Lung (tissue), 12 donors: ENCODE data around the gene THSD7A. TPM values are rescaled to one million over a fixed set of nuclear protein-coding genes. Genes with fewer than 3 reads are reported as not detected.

Experiments
- ATAC-seq: fragments of 200-7000 bp; cut with Tn5 transposase; one replicate; pipeline ENCODE4 v1.9.1; 2020; ENCODE audit warnings: moderate number of reproducible peaks; ENCODE audit not compliant: insufficient read depth, low FRiP score
- DNase-seq, 3 donors: peaks; one replicate each; pipeline ENCODE4 v3.0.0-alpha.2; 2013 to 2017
- H3K27ac ChIP-seq, 2 donors: one replicate each; pipeline ENCODE4 v1.5.1; 2013; ENCODE audit warnings: mild to moderate bottlenecking in 2 of 2, moderate library complexity in 2 of 2, control low read depth in 1 of 2, inconsistent platforms in 1 of 2, low read depth in 1 of 2, low read length in 1 of 2
- H3K27me3 ChIP-seq, 3 donors: one replicate each; pipeline ENCODE4 v1.5.1; 2013; ENCODE audit warnings: low read length in 2 of 3; ENCODE audit not compliant: control insufficient read depth in 3 of 3, insufficient read depth in 3 of 3
- H3K36me3 ChIP-seq, 4 donors: one replicate each; pipeline ENCODE4 v1.5.1; 2013; ENCODE audit warnings: low read length in 4 of 4, mild to moderate bottlenecking in 1 of 4, moderate library complexity in 1 of 4; ENCODE audit not compliant: control insufficient read depth in 4 of 4, insufficient read depth in 4 of 4
- H3K4me1 ChIP-seq, 5 donors: one replicate each; pipeline ENCODE4 v1.5.1; 2013; ENCODE audit warnings: low read length in 5 of 5, mild to moderate bottlenecking in 2 of 5, moderate library complexity in 1 of 5; ENCODE audit not compliant: control insufficient read depth in 5 of 5, insufficient read depth in 5 of 5
- H3K4me3 ChIP-seq: one replicate; pipeline ENCODE4 v1.5.1; 2013; ENCODE audit warnings: mild to moderate bottlenecking, control low read depth, moderate library complexity
- H3K9ac ChIP-seq, 2 donors: one replicate each; pipeline ENCODE4 v1.5.1; 2013; ENCODE audit warnings: low read length in 2 of 2, control low read depth in 1 of 2; ENCODE audit not compliant: insufficient read depth in 1 of 2
- H3K9me3 ChIP-seq, 4 donors: one replicate each; pipeline ENCODE4 v1.5.1; 2013; ENCODE audit warnings: low read length in 3 of 4, mild to moderate bottlenecking in 1 of 4, moderate library complexity in 1 of 4; ENCODE audit not compliant: control insufficient read depth in 4 of 4, insufficient read depth in 3 of 4
- CTCF ChIP-seq: IDR thresholded peaks from 2 replicates; pipeline ENCODE4 v1.5.1; 2012; ENCODE audit warnings: mild to moderate bottlenecking; ENCODE audit errors: control extremely low read depth, extremely low read depth
- WGBS, 2 donors: extraction: QIAGEN DNeasy Blood & Tissue Kit; methylation state at CpG; one replicate each; pipeline ENCODE4 v1.1.7; 2013; 5-methylcytosine and 5-hydroxymethylcytosine counted together
- polyA plus RNA-seq, 2 donors: library from polyadenylated mRNA; stranded (reverse); fragments of 200-250 nt; gene quantifications; one replicate each; pipeline ENCODE4 v1.2.1, GENCODE V29; 2013
- total RNA-seq, 2 donors: library from RNA; depleted of rRNA in 1 of 2; stranded (reverse); fragments of >200 nt in 1 of 2; gene quantifications; one replicate each; pipeline ENCODE4 v1.2.1, GENCODE V29; 2014 to 2021
- donor health status: control.
- donor health status: control.
- donor health status: Bipolar disorder and iron deficiency.
- donor health status: healthy.
- donor health status: DM: yes; HTN: yes; CAD: no.

THSD7A gene
- total and polyA plus RNA-seq, 4 donors: 0.53 to 12.1 (median 4.5) TPM

GRCh38 chr7:11480143-11480542 lies 351.9 kb downstream of the THSD7A start:
- no peaks in the 10 kb centered on the region for H3K27me3 ChIP-seq
- no peak overlapping the region for H3K27ac ChIP-seq
- H3K36me3 ChIP-seq: peaks cover 0 to 6% (median 1%) of the 10 kb centered on the region in 4 donors
- ATAC-seq (no peak), DNase-seq (no peak)
- no peak for TF ChIP-seq CTCF
- H3K9me3 ChIP-seq: peaks cover 0 to 2% (median 0%) of the 10 kb centered on the region in 4 donors
- H3K4me3 ChIP-seq: no peak overlapping the region
- H3K9ac ChIP-seq: no peak overlapping the region
- 69 to 73% methylated on average over 3 of the region's 3 CpGs for WGBS, 2 donors
- H3K4me1 ChIP-seq: peaks cover 0 to 1% (median 0%) of the 10 kb centered on the region in 5 donors

- Histone ChIP-seq H3K4me1 (peaks cover 0 to 2% (median 0%) of the 10 kb centered on the region in 5 donors), H3K27ac (no peak overlapping the region), H3K27me3 (no peaks in the 10 kb centered on the region), H3K4me3 (no peak overlapping the region), H3K36me3 (peaks cover 0 to 7% (median 3%) of the 10 kb centered on the region in 4 donors), H3K9me3 (peaks cover 0 to 2% (median 0%) of the 10 kb centered on the region in 4 donors), H3K9ac (no peak overlapping the region)
- ATAC-seq (no peak), DNase-seq (no peak)
- TF ChIP-seq CTCF: no peak
- WGBS, 2 donors: 78 to 82% methylated on average over 3 of the region's 3 CpGs
Measured at GRCh38 chr7:11478882-11479281, 353.1 kb downstream of the THSD7A start.

- ATAC-seq: no peak
- no peak for DNase-seq
- Histone ChIP-seq H3K4me3 (no peak overlapping the region), H3K36me3 (peaks cover 0 to 9% (median 4%) of the 10 kb centered on the region in 4 donors), H3K9me3 (peaks cover 0 to 2% (median 0%) of the 10 kb centered on the region in 4 donors), H3K27ac (no peak overlapping the region), H3K27me3 (no peaks in the 10 kb centered on the region), H3K9ac (no peak overlapping the region), H3K4me1 (peaks cover 0 to 2% (median 0%) of the 10 kb centered on the region in 5 donors)
- TF ChIP-seq CTCF: no peak
- whole genome bisulfite sequencing, 2 donors: 82 to 100% methylated on average over 1 of the region's 1 CpG
Measured at GRCh38 chr7:11478426-11478825, 353.6 kb downstream of the THSD7A start.
